IPS-18a (cell line): ENCODE measurements around the gene CUEDC1.

Experiments
- H3K27ac ChIP-seq: one replicate; pipeline ENCODE4 v1.5.1; 2013; ENCODE audit warnings: low read length
- H3K27me3 ChIP-seq: one replicate; pipeline ENCODE4 v1.6.1; 2013; ENCODE audit warnings: mild to moderate bottlenecking, low read length; ENCODE audit not compliant: control insufficient read depth, insufficient read depth
- H3K36me3 ChIP-seq: one replicate; pipeline ENCODE4 v1.6.1; 2013; ENCODE audit warnings: low read depth, low read length; ENCODE audit not compliant: control insufficient read depth
- H3K4me1 ChIP-seq: one replicate; pipeline ENCODE4 v1.6.1; 2013; ENCODE audit warnings: low read depth, low read length; ENCODE audit not compliant: control insufficient read depth
- H3K4me3 ChIP-seq: one replicate; pipeline ENCODE4 v1.5.1; 2013; ENCODE audit warnings: low read length
- H3K9ac ChIP-seq: one replicate; pipeline ENCODE4 v1.6.1; 2013; ENCODE audit warnings: mild to moderate bottlenecking, low read length, moderate library complexity
- H3K9me3 ChIP-seq: one replicate; pipeline ENCODE4 v1.6.1; 2013; ENCODE audit warnings: low read depth, low read length; ENCODE audit not compliant: control insufficient read depth

CUEDC1 gene

GRCh38 chr17:57953219-57953618 is 2.0 kb downstream of the CUEDC1 start:
- Histone ChIP-seq H3K4me1 (peaks cover 32% of the 10 kb centered on the region), H3K36me3 (no peaks in the 10 kb centered on the region), H3K4me3 (no peak overlapping the region), H3K9me3 (no peaks in the 10 kb centered on the region), H3K9ac (no peak overlapping the region), H3K27me3 (peaks cover 43% of the 10 kb centered on the region), H3K27ac (no peak overlapping the region)

GRCh38 chr17:57949649-57950048 is 5.6 kb downstream of the CUEDC1 start:
- Histone ChIP-seq H3K9ac (no peak overlapping the region), H3K9me3 (no peaks in the 10 kb centered on the region), H3K36me3 (no peaks in the 10 kb centered on the region), H3K4me1 (peaks cover 31% of the 10 kb centered on the region), H3K27me3 (peaks cover 17% of the 10 kb centered on the region), H3K27ac (no peak overlapping the region), H3K4me3 (no peak overlapping the region)

- Histone ChIP-seq H3K4me3 (no peak overlapping the region), H3K9me3 (no peaks in the 10 kb centered on the region), H3K9ac (no peak overlapping the region), H3K36me3 (no peaks in the 10 kb centered on the region), H3K4me1 (peaks cover 31% of the 10 kb centered on the region), H3K27me3 (peaks cover 12% of the 10 kb centered on the region), H3K27ac (no peak overlapping the region)
These were observed 6.4 kb downstream of the CUEDC1 start for GRCh38 chr17:57948555-57949420.

- Histone ChIP-seq H3K27me3 (peaks cover 5% of the 10 kb centered on the region), H3K4me3 (no peak overlapping the region), H3K9ac (no peak overlapping the region), H3K4me1 (peaks cover 31% of the 10 kb centered on the region), H3K36me3 (no peaks in the 10 kb centered on the region), H3K9me3 (no peaks in the 10 kb centered on the region), H3K27ac (no peak overlapping the region)
These were observed 7.0 kb downstream of the CUEDC1 start for GRCh38 chr17:57948169-57948554.

GRCh38 chr17:57947369-57947768 is 7.8 kb downstream of the CUEDC1 start:
- Histone ChIP-seq H3K9ac (no peak overlapping the region), H3K27ac (no peak overlapping the region), H3K4me3 (no peak overlapping the region), H3K9me3 (no peaks in the 10 kb centered on the region), H3K4me1 (peaks cover 27% of the 10 kb centered on the region), H3K27me3 (no peaks in the 10 kb centered on the region), H3K36me3 (no peaks in the 10 kb centered on the region)

- no peaks in the 10 kb centered on the region for H3K36me3 ChIP-seq
- peaks cover 27% of the 10 kb centered on the region for H3K4me1 ChIP-seq
- H3K9ac ChIP-seq, result no peak overlapping the region
- no peak overlapping the region for H3K27ac ChIP-seq
- no peak overlapping the region for H3K4me3 ChIP-seq
- no peaks in the 10 kb centered on the region for H3K27me3 ChIP-seq
- H3K9me3 ChIP-seq, result no peaks in the 10 kb centered on the region
These were observed 8.3 kb downstream of the CUEDC1 start for GRCh38 chr17:57946798-57947358.

GRCh38 chr17:57945996-57946797 is 9.0 kb downstream of the CUEDC1 start:
- H3K9me3 ChIP-seq, result no peaks in the 10 kb centered on the region
- no peak overlapping the region for H3K4me3 ChIP-seq
- H3K36me3 ChIP-seq, result no peaks in the 10 kb centered on the region
- H3K9ac ChIP-seq, result no peak overlapping the region
- no peaks in the 10 kb centered on the region for H3K27me3 ChIP-seq
- H3K27ac ChIP-seq, result no peak overlapping the region
- H3K4me1 ChIP-seq, result peaks cover 26% of the 10 kb centered on the region

- no peaks in the 10 kb centered on the region for H3K27me3 ChIP-seq
- no peaks in the 10 kb centered on the region for H3K36me3 ChIP-seq
- H3K27ac ChIP-seq, result no peak overlapping the region
- H3K9me3 ChIP-seq, result no peaks in the 10 kb centered on the region
- no peak overlapping the region for H3K4me3 ChIP-seq
- H3K4me1 ChIP-seq, result peaks cover 19% of the 10 kb centered on the region
- H3K9ac ChIP-seq, result no peak overlapping the region
These were observed 10.3 kb downstream of the CUEDC1 start for GRCh38 chr17:57944908-57945307.

- H3K4me3 ChIP-seq, result no peak overlapping the region
- H3K9me3 ChIP-seq, result no peaks in the 10 kb centered on the region
- no peak overlapping the region for H3K27ac ChIP-seq
- no peaks in the 10 kb centered on the region for H3K27me3 ChIP-seq
- H3K9ac ChIP-seq, result no peak overlapping the region
- no peaks in the 10 kb centered on the region for H3K36me3 ChIP-seq
- peaks cover 14% of the 10 kb centered on the region for H3K4me1 ChIP-seq
These were observed 11.6 kb downstream of the CUEDC1 start for GRCh38 chr17:57943645-57944044.

- Histone ChIP-seq H3K4me1 (peaks cover 11% of the 10 kb centered on the region), H3K36me3 (no peaks in the 10 kb centered on the region), H3K9ac (no peak overlapping the region), H3K4me3 (no peak overlapping the region), H3K27me3 (no peaks in the 10 kb centered on the region), H3K9me3 (no peaks in the 10 kb centered on the region), H3K27ac (no peak overlapping the region)
These were observed 12.1 kb downstream of the CUEDC1 start for GRCh38 chr17:57943140-57943539.

- Histone ChIP-seq H3K9me3 (no peaks in the 10 kb centered on the region), H3K27me3 (no peaks in the 10 kb centered on the region), H3K9ac (no peak overlapping the region), H3K27ac (no peak overlapping the region), H3K4me1 (peaks cover 7% of the 10 kb centered on the region), H3K4me3 (no peak overlapping the region), H3K36me3 (no peaks in the 10 kb centered on the region)
These were observed 13.5 kb downstream of the CUEDC1 start for GRCh38 chr17:57941384-57942370.
